CD4-positive, CD25-positive, alpha-beta regulatory T cell (primary cell): ENCODE measurements around the gene ATAD3A. TPM values are rescaled to one million over a fixed set of nuclear protein-coding genes. Genes with fewer than 3 reads are reported as not detected.
A peak's percentile ranks its signal among the peaks of the same experiment; 100 is the strongest.

Experiments used
- ATAC-seq, 2 donors: fragments of 150-1000 bp; cut with Tn5 transposase; one replicate each; pipeline ENCODE4 v1.10.0; 2021; ENCODE audit warnings: low read depth in 2 of 2, moderate number of reproducible peaks in 2 of 2, moderate library complexity in 1 of 2
- DNase-seq, 3 donors: peaks; one replicate each; pipeline versions ENCODE4 v3.0.0 to v3.0.0-alpha.2; 2012 to 2022; ENCODE audit warnings: mixed read lengths in 1 of 3
- H3K27ac ChIP-seq: one replicate; pipeline ENCODE4 v1.7.0; 2013; ENCODE audit warnings: mild to moderate bottlenecking, low read length; ENCODE audit not compliant: insufficient read depth, poor library complexity, severe bottlenecking
- H3K27me3 ChIP-seq: one replicate; pipeline ENCODE4 v1.7.0; 2013; ENCODE audit warnings: low read length; ENCODE audit not compliant: control insufficient read depth, insufficient read depth
- H3K36me3 ChIP-seq: one replicate; pipeline ENCODE4 v1.7.0; 2013; ENCODE audit warnings: mild to moderate bottlenecking, low read length, moderate library complexity; ENCODE audit not compliant: control insufficient read depth, insufficient read depth
- H3K4me1 ChIP-seq: 2 replicates; pipeline ENCODE4 v1.7.0; 2013; ENCODE audit warnings: mild to moderate bottlenecking, low read length; ENCODE audit not compliant: insufficient read depth, control insufficient read depth, poor library complexity, severe bottlenecking
- H3K4me3 ChIP-seq: one replicate; pipeline ENCODE4 v1.7.0; 2013; ENCODE audit warnings: low read depth, mild to moderate bottlenecking, low read length, moderate library complexity
- H3K9me3 ChIP-seq, 2 experiments: 1 replicate in 1 of 2; 2 replicates in 1 of 2; pipeline ENCODE4 v1.7.0; 2013; ENCODE audit warnings: low read length in 2 of 2, mild to moderate bottlenecking in 1 of 2, moderate library complexity in 1 of 2; ENCODE audit not compliant: control insufficient read depth in 2 of 2
- H3K27ac Mint-ChIP-seq, 3 donors: one replicate each; pipeline ENCODE4 v1.8.0; 2020 to 2022; ENCODE audit warnings: mild to moderate bottlenecking in 3 of 3, mixed read lengths in 3 of 3, moderate library complexity in 2 of 3
- H3K27me3 Mint-ChIP-seq: one replicate; pipeline ENCODE4 v1.8.0; 2022; ENCODE audit warnings: mild to moderate bottlenecking, mixed read lengths
- H3K36me3 Mint-ChIP-seq: one replicate; pipeline ENCODE4 v1.8.0; 2020; ENCODE audit warnings: mixed read lengths
- H3K4me1 Mint-ChIP-seq, 4 donors: one replicate each; pipeline ENCODE4 v1.8.0; 2020 to 2022; ENCODE audit warnings: mixed read lengths in 4 of 4, mild to moderate bottlenecking in 1 of 4
- H3K4me3 Mint-ChIP-seq, 4 donors: one replicate each; pipeline ENCODE4 v1.8.0; 2020 to 2022; ENCODE audit warnings: mild to moderate bottlenecking in 4 of 4, mixed read lengths in 4 of 4, moderate library complexity in 3 of 4
- H3K9me3 Mint-ChIP-seq, 7 donors: one replicate each; pipeline ENCODE4 v1.8.0; 2020 to 2022; ENCODE audit warnings: mixed read lengths in 7 of 7, mild to moderate bottlenecking in 3 of 7, moderate library complexity in 2 of 7
- polyA plus RNA-seq, 4 donors: library from polyadenylated mRNA; unstranded; fragments of 300-500 nt; fragmentation: Illumina TruSeq; gene quantifications; one replicate each; pipeline ENCODE4 v1.2.3, GENCODE V29; 2021
- total RNA-seq: library from RNA; stranded (reverse); gene quantifications from one replicate; pipeline ENCODE4 v1.2.3, GENCODE V29; 2022

Gene ATAD3A
- total and polyA plus RNA-seq, 5 donors from 2014 or later: 6.2 to 20.0 (median 7.5) TPM

GRCh38 chr1:1538334-1538733, 26.4 kb downstream of the ATAD3A start:
- ATAC-seq: no peak
- Mint-ChIP-seq H3K4me3 (peak overlapping the region in 3 of 4 donors; percentile 31 to 39 (median 38)), H3K9me3 (no peaks in the 10 kb centered on the region), H3K36me3 (no peaks in the 10 kb centered on the region), H3K27me3 (no peaks in the 10 kb centered on the region), H3K27ac (peak overlapping the region in 1 of 3 donors; percentile 60), H3K4me1 (peaks cover 0 to 11% (median 0%) of the 10 kb centered on the region in 4 donors)
- Histone ChIP-seq H3K4me3 (no peak overlapping the region), H3K27me3 (peaks cover 3% of the 10 kb centered on the region), H3K27ac (no peak overlapping the region), H3K36me3 (peaks cover 5% of the 10 kb centered on the region), H3K9me3 (no peaks in the 10 kb centered on the region), H3K4me1 (peaks cover 11% of the 10 kb centered on the region)
- DNase-seq: no peak

GRCh38 chr1:1538989-1539309, 27.0 kb downstream of the ATAD3A start:
- Histone ChIP-seq H3K27me3 (peaks cover 3% of the 10 kb centered on the region), H3K4me3 (no peak overlapping the region), H3K27ac (no peak overlapping the region), H3K36me3 (peaks cover 5% of the 10 kb centered on the region), H3K9me3 (no peaks in the 10 kb centered on the region), H3K4me1 (peaks cover 11% of the 10 kb centered on the region)
- DNase-seq (no peak), ATAC-seq (no peak)
- Mint-ChIP-seq H3K27ac (peak overlapping the region in 1 of 3 donors; percentile 60), H3K36me3 (no peaks in the 10 kb centered on the region), H3K27me3 (no peaks in the 10 kb centered on the region), H3K9me3 (no peaks in the 10 kb centered on the region), H3K4me1 (peaks cover 0 to 11% (median 0%) of the 10 kb centered on the region in 4 donors), H3K4me3 (peak overlapping the region in 2 of 4 donors; percentile 16 to 39)

- H3K4me3 ChIP-seq: no peak overlapping the region
- no peak for DNase-seq
- Mint-ChIP-seq H3K27ac (no peak overlapping the region), H3K36me3 (no peaks in the 10 kb centered on the region), H3K4me3 (peak overlapping the region in 3 of 4 donors; percentile 64 to 70 (median 65)), H3K9me3 (no peaks in the 10 kb centered on the region), H3K27me3 (no peaks in the 10 kb centered on the region), H3K4me1 (peaks cover 0 to 11% (median 0%) of the 10 kb centered on the region in 4 donors)
- ATAC-seq: no peak
- H3K36me3 ChIP-seq: peaks cover 5% of the 10 kb centered on the region
- peaks cover 3% of the 10 kb centered on the region for H3K27me3 ChIP-seq
- peaks cover 11% of the 10 kb centered on the region for H3K4me1 ChIP-seq
- no peaks in the 10 kb centered on the region for H3K9me3 ChIP-seq
- no peak overlapping the region for H3K27ac ChIP-seq
Measured at GRCh38 chr1:1539310-1540089, 27.5 kb downstream of the ATAD3A start.

GRCh38 chr1:1540090-1540817, 28.3 kb downstream of the ATAD3A start, which contains the start of gene TMEM240:
TSS of gene TMEM240 (minus strand) at chr1:1540624. CDS start at chr1:1540346, 278 bp downstream.
- Mint-ChIP-seq H3K4me1 (peaks cover 0 to 11% (median 0%) of the 10 kb centered on the region in 4 donors), H3K27ac (no peak within 1 kb of the TSS), H3K36me3 (no peaks in the 10 kb centered on the region), H3K9me3 (no peaks in the 10 kb centered on the region), H3K27me3 (no peaks in the 10 kb centered on the region), H3K4me3 (peak within 1 kb of the TSS in 3 of 4 donors; percentile 64 to 70 (median 65))
- peak within 1 kb of the TSS; percentile 33 for H3K27ac ChIP-seq
- H3K4me1 ChIP-seq: peaks cover 11% of the 10 kb centered on the region
- peaks cover 3% of the 10 kb centered on the region for H3K27me3 ChIP-seq
- peaks cover 5% of the 10 kb centered on the region for H3K36me3 ChIP-seq
- no peak within 1 kb of the TSS for H3K4me3 ChIP-seq
- DNase-seq: peak; percentile 24 to 45 (median 43)
- H3K9me3 ChIP-seq: no peaks in the 10 kb centered on the region
- peak; percentile 46 to 48 for ATAC-seq

GRCh38 chr1:1540818-1541628, 29.1 kb downstream of the ATAD3A start:
- DNase-seq (no peak), ATAC-seq (no peak)
- H3K27ac Mint-ChIP-seq: no peak overlapping the region
- Histone ChIP-seq H3K4me1 (peaks cover 11% of the 10 kb centered on the region), H3K27ac (peak overlapping the region; percentile 33), H3K36me3 (peaks cover 5% of the 10 kb centered on the region), H3K4me3 (no peak overlapping the region), H3K9me3 (no peaks in the 10 kb centered on the region), H3K27me3 (peaks cover 3% of the 10 kb centered on the region)
- H3K36me3 Mint-ChIP-seq: no peaks in the 10 kb centered on the region
- H3K4me1 Mint-ChIP-seq: peaks cover 0 to 11% (median 0%) of the 10 kb centered on the region in 4 donors
- peak overlapping the region in 2 of 4 donors; percentile 56 to 67 for H3K4me3 Mint-ChIP-seq
- no peaks in the 10 kb centered on the region for H3K9me3 Mint-ChIP-seq
- H3K27me3 Mint-ChIP-seq: no peaks in the 10 kb centered on the region

GRCh38 chr1:1541956-1542765, 30.2 kb downstream of the ATAD3A start:
- H3K27me3 Mint-ChIP-seq: no peaks in the 10 kb centered on the region

More at GRCh38 chr1:1541956-1542765, 30.2 kb downstream of the ATAD3A start:
- Mint-ChIP-seq H3K4me3 (peak overlapping the region in 3 of 4 donors; percentile 43 to 69 (median 67)), H3K27ac (peak overlapping the region in 2 of 3 donors; percentile 11 to 69), H3K9me3 (no peaks in the 10 kb centered on the region), H3K4me1 (peaks cover 0 to 11% (median 0%) of the 10 kb centered on the region in 4 donors), H3K36me3 (no peaks in the 10 kb centered on the region)
- H3K4me1 ChIP-seq: peaks cover 11% of the 10 kb centered on the region
- no peak for DNase-seq
- peaks cover 3% of the 10 kb centered on the region for H3K27me3 ChIP-seq
- H3K4me3 ChIP-seq: no peak overlapping the region
- ATAC-seq: no peak
- peaks cover 5% of the 10 kb centered on the region for H3K36me3 ChIP-seq
- H3K9me3 ChIP-seq: no peaks in the 10 kb centered on the region
- H3K27ac ChIP-seq: no peak overlapping the region
